Left ventricle myocardium inferior (tissue), 1 donor: ENCODE measurements around the gene CTSA. TPM values are rescaled to one million over a fixed set of nuclear protein-coding genes. Genes with fewer than 3 reads are reported as not detected.
"Not testable (repeated sequence)": the region's sequence is repeated elsewhere in the genome, so short reads cannot be mapped to it uniquely, and the experiment has no call there.

Experiments used
- DNase-seq: peaks from one replicate; pipeline ENCODE4 v3.0.0-alpha.2; 2020
- H3K27ac ChIP-seq: fragments of 200-600 bp; replicated peaks from 2 replicates; pipeline ENCODE4 v1.8.0; 2021
- H3K27me3 ChIP-seq: fragments of 200-600 bp; 2 replicates; pipeline ENCODE4 v1.8.0; 2021; ENCODE audit warnings: low read depth
- H3K36me3 ChIP-seq: fragments of 200-600 bp; 2 replicates; pipeline ENCODE4 v1.8.0; 2021
- H3K4me1 ChIP-seq: fragments of 200-600 bp; 2 replicates; pipeline ENCODE4 v1.8.0; 2021
- H3K4me3 ChIP-seq: fragments of 200-600 bp; 2 replicates; pipeline ENCODE4 v1.8.0; 2021; ENCODE audit warnings: mild to moderate bottlenecking, moderate library complexity
- H3K9me3 ChIP-seq: fragments of 200-600 bp; replicated peaks from 2 replicates; pipeline ENCODE4 v1.8.0; 2021
- intact Hi-C: fragments of 100-400 bp; cut with micrococcal nuclease; formaldehyde crosslinking; loops from one replicate; pipeline ENCODE4 v1.11.0; 2022
- total RNA-seq: library from RNA; stranded (reverse); fragmentation: NEBNext Ultra II Directional; extraction: Animal tissue kit (Norgen Biotek cat#: 25700); gene quantifications from one replicate; pipeline ENCODE4 v1.2.1, GENCODE V29; 2021
- TF ChIP-seq, protein P1 (sequence below): fragments of 200-600 bp; IDR thresholded peaks from 2 replicates; pipeline ENCODE4 v1.8.0; 2021; ENCODE audit warnings: antibody characterized with exemption, mild to moderate bottlenecking, borderline replicate concordance
- donor health status: DM: no; HTN: yes; CAD: no; lungs with severe emphysema.

Gene CTSA
- total RNA-seq, 1 donor from 2014 or later = 116 TPM

DNA sequence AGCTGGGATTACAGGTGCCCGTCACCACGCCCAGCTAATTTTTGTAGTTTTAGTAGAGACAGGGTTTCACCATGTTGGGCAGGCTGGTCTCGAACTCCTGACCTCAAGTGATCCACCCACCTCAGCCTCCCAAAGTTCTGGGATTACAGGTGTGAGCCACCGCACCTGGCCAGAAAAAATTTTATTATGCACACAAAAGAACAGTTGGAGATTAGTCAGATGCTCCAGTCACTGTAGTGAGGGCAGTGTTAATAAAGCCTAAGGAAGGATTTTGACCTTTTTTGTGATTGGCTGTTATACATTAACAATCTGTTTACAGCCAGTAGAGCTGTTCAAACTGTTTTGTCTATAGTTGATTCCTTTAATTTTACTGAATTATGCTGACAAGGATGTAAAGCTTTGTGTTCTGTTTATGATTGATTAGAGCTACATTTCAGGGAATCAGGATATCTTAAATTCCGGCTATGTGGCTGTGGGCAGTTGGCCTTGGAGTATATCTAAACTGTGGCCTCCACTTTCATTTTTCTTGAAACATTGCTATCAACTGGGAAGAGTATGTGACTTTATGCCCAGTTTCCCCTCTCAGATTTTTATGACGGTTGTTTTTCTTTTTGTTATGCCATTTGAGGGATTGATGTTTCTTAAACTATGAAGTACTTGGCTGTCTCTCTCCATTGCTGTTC lies 23.9 kb upstream of the CTSA start:
- H3K27ac ChIP-seq = no peak overlapping the region
- intact Hi-C loops = no loop called here
- TF ChIP-seq, protein P1, sequence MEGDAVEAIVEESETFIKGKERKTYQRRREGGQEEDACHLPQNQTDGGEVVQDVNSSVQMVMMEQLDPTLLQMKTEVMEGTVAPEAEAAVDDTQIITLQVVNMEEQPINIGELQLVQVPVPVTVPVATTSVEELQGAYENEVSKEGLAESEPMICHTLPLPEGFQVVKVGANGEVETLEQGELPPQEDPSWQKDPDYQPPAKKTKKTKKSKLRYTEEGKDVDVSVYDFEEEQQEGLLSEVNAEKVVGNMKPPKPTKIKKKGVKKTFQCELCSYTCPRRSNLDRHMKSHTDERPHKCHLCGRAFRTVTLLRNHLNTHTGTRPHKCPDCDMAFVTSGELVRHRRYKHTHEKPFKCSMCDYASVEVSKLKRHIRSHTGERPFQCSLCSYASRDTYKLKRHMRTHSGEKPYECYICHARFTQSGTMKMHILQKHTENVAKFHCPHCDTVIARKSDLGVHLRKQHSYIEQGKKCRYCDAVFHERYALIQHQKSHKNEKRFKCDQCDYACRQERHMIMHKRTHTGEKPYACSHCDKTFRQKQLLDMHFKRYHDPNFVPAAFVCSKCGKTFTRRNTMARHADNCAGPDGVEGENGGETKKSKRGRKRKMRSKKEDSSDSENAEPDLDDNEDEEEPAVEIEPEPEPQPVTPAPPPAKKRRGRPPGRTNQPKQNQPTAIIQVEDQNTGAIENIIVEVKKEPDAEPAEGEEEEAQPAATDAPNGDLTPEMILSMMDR = no peak
- no peaks in the 10 kb centered on the region for H3K4me1 ChIP-seq
- no peaks in the 10 kb centered on the region for H3K36me3 ChIP-seq
- DNase-seq = no peak
- H3K9me3 ChIP-seq = no peaks in the 10 kb centered on the region
- no peak overlapping the region for H3K4me3 ChIP-seq
- no peaks in the 10 kb centered on the region for H3K27me3 ChIP-seq

DNA sequence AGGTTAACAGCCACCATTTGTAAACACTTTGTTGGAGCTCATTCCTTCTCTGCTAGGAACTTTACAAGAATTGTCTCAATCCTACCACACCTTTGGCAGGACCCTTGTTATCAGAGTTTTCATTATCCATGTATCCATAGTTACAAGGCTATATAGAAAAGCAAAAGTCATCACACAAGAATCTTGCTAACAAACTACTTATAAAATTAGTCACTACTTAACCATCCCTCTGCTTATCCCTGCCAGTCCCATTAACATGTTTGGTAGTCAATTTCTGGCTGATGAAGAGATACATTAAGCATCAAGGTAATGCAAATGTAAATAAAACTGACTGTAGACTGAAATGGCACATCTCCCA lies 23.3 kb upstream of the CTSA start:
- intact Hi-C loops = no loop called here
- H3K27ac ChIP-seq = no peak overlapping the region
- TF ChIP-seq, protein P1 = no peak
- H3K4me1 ChIP-seq = no peaks in the 10 kb centered on the region
- no peak for DNase-seq
- H3K9me3 ChIP-seq = no peaks in the 10 kb centered on the region
- peaks cover 3% of the 10 kb centered on the region for H3K36me3 ChIP-seq
- no peak overlapping the region for H3K4me3 ChIP-seq
- no peaks in the 10 kb centered on the region for H3K27me3 ChIP-seq

DNA sequence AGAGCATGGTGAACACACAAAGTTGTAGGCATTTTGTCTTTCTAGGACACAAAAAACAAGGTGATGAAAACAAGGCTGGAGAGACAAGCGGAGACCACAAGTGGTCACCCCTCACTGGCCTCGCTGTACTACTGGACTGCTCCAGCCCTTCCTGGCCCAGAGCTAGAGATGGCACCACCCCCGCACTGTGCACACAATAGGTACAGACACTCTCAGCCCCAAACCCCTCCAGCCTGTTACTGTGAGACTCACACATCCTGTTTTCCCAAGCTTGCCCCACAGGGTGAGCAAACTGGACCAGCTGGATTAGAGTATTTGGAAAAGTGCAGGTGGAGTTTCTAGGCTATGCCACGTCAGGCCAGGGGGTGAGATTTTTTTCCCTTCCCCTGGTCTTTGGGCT lies 18.5 kb upstream of the CTSA start:
- Histone ChIP-seq H3K4me1 (no peaks in the 10 kb centered on the region), H3K27me3 (no peaks in the 10 kb centered on the region), H3K27ac (no peak overlapping the region), H3K36me3 (peaks cover 13% of the 10 kb centered on the region), H3K9me3 (no peaks in the 10 kb centered on the region), H3K4me3 (no peak overlapping the region)
- DNase-seq = no peak
- intact Hi-C loops = no loop called here
- TF ChIP-seq, protein P1 = no peak

DNA sequence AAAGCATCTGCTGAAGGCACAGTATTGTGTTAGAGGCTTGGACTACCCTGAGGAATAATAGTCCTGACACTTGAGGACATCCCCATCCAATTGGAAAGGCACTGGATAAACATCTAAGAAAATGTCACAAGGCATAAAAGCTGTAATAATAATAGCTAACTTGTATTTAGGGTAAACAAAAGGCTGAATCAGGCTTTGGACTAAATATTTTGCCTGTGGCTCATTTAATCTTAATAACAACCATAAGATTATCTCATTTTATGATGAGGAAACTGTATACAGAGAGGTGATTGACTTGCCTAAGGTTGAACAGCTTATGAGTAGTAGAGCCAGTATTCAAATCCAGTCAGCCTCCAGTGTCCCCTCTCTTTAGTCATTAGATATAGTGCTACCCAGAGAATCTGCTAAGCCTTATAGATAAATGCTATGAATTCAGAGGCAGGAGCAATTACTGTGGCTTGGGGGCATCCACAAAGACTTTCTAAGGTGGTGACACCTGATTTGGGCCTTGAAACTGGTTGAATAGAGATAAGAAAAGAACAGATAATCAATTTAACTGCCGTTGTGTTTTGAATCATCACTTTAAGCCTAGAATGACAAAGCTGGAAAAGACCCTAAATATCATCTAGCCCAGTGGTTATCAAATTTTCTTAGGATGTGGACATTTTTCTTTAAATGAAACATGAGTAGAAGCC lies 17.6 kb upstream of the CTSA start:
- intact Hi-C loops = no loop called here
- Histone ChIP-seq H3K4me1 (peaks cover 5% of the 10 kb centered on the region), H3K9me3 (no peaks in the 10 kb centered on the region), H3K27me3 (no peaks in the 10 kb centered on the region), H3K27ac (no peak overlapping the region), H3K36me3 (peaks cover 21% of the 10 kb centered on the region), H3K4me3 (no peak overlapping the region)
- no peak for DNase-seq
- TF ChIP-seq, protein P1 = no peak

DNA sequence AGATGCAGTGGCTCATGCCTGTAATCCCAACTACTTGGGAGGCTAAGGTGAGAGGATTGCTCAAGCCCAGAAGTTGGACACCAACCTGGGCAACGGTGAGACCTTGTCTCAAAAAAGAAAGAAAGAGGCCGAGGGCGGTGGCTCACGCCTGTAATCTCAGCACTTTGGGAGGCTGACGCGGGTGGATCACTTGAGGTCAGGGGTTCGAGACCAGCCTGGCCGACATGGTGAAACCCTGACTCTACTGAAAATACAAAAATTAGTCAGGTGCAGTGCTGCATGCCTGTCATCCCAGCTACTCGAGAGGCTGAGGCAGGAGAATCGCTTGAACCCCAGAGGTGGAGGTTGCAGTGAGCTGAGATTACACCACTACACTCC lies 17.0 kb upstream of the CTSA start:
- H3K27me3 ChIP-seq, H3K27ac ChIP-seq, DNase-seq, H3K4me3 ChIP-seq, intact Hi-C loops, H3K9me3 ChIP-seq: not testable (repeated sequence)
- Histone ChIP-seq H3K36me3 (peaks cover 23% of the 10 kb centered on the region), H3K4me1 (peaks cover 10% of the 10 kb centered on the region)

DNA sequence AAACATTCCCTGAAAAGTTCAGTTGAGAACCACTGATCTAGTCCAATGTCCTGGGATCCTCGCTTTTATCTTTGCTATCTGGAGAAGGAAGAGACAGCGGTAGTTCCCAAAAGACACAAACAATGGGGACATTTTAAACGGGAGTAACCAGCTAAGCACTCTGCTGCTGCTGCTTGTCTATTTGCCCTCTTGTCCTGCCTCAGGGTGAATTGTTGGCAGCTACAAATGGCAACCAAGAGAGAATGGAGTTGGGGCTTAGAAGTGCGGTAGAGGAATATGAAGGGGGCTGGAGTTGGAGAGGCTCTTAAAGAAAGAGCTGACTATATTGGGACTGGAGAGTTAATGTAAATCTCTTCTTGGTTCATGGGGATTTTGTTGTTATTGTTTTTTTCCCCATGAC lies 16.6 kb upstream of the CTSA start:
- peaks cover 23% of the 10 kb centered on the region for H3K36me3 ChIP-seq
- TF ChIP-seq, protein P1 = no peak
- no peaks in the 10 kb centered on the region for H3K27me3 ChIP-seq
- H3K4me3 ChIP-seq = no peak overlapping the region
- DNase-seq = no peak
- no peak overlapping the region for H3K27ac ChIP-seq
- intact Hi-C loops = no loop called here
- no peaks in the 10 kb centered on the region for H3K9me3 ChIP-seq
- peaks cover 12% of the 10 kb centered on the region for H3K4me1 ChIP-seq
